ENCODE measurements around the gene ARHGAP32.

DNA sequence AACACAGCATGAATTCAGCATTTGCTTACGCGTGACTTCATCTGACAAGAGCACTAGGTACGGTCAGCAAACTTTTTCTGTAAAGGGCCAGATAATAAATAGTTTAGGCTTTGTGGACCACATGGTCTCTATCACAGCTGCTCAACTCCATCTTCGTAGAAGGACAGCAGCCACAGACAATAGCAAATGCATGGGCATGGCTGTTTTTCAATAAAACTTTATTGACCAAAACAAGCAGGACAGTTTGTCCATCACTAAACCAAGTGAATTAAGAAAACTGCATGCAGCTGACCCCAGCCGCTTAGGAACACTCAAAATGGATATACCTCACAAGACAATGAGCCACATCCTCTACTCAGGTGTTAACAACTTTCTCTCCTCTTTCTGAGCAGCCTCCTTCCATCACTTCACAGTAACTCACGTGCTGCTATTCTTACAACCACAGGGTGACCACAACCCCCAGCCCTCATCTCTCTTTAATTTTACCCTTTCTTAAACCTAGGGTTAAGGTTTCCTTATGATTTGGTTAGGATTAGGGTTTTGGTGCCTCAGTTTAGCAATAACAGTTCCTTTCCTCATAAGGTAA is 22.7 kb upstream of the ARHGAP32 start:
- no peak for TF ChIP-seq EP300 (IDR thresholded peaks at IDR 0.05)
- no peak for TF ChIP-seq POLR2A (IDR thresholded peaks at IDR 0.05)
- TF ChIP-seq CTCF (IDR thresholded peaks at IDR 0.05): no peak

Measured in upper lobe of left lung (tissue), 4 donors.